Measurements from ENCODE around the gene LAMC3.

The LAMC3 gene

DNA sequence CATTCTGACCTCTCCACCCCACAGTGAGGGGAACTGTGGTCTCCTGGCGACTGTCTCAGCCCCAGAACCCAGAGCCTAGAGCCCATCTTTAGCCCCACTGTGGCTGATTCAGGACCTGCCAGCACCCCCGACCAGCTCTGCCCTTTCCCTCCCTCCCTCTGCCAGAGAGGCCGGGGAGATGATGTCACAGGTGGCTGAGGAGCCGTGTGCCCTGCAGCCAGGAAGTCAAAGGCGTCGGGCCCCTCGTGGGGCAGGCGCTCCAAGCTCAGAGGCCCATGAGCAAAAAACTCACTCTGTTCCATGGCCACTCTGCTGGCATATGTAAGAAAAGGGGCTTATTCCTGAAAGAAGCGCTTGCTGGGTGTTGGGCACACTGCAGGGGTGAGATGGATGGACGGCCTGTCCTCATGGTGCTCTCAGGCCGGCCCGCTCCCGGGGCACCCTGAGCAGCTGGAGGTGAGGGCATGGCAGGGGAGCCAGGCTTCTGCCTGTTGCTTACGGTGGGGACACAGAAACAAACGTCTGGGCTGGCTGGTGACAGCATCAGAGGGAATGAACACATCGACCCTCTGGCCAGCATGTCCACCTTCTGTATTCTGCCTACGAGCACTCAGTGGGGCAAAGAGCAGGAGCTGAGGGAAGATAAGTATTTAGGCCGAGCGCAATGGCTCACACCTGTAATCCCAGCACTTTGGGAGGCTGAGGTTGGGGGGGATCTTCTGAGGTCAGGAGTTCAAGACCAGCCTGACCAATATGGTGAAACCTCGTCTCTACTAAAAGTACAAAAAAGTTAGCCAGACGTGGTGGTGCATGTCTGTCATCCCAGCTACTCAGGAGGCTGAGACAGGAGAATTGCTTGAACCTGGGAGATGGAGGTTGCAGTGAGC is 41.1 kb downstream of the LAMC3 start:
- DNase-seq = no peak

DNA sequence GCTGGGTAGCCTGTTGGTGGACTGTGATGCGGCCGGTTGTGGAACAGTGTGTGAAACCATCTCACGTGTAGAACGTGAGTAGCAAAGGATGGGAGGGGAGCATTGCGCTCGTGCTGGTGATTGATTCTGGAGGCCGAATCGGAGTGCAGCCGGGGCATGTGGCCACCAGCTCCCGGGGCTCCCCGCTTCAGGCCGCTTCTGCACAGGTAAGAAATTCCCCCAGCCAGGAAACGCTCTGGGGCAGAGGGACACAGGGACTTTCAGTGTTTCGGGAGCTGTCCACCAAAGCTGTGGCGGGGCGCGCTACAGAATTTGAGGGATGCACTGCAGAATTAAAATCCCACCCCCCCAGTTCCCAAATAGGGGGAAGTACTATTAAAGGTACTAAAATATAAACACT is 41.9 kb downstream of the LAMC3 start:
- no peak for DNase-seq

- no peak for DNase-seq
These were observed 42.9 kb downstream of the LAMC3 start for GRCh38 chr9:131051592-131052517.

GRCh38 chr9:131053896-131054295 is 44.9 kb downstream of the LAMC3 start:
- DNase-seq = no peak

- no peak for DNase-seq
These were observed 48.0 kb downstream of the LAMC3 start for GRCh38 chr9:131056781-131057506.

DNA sequence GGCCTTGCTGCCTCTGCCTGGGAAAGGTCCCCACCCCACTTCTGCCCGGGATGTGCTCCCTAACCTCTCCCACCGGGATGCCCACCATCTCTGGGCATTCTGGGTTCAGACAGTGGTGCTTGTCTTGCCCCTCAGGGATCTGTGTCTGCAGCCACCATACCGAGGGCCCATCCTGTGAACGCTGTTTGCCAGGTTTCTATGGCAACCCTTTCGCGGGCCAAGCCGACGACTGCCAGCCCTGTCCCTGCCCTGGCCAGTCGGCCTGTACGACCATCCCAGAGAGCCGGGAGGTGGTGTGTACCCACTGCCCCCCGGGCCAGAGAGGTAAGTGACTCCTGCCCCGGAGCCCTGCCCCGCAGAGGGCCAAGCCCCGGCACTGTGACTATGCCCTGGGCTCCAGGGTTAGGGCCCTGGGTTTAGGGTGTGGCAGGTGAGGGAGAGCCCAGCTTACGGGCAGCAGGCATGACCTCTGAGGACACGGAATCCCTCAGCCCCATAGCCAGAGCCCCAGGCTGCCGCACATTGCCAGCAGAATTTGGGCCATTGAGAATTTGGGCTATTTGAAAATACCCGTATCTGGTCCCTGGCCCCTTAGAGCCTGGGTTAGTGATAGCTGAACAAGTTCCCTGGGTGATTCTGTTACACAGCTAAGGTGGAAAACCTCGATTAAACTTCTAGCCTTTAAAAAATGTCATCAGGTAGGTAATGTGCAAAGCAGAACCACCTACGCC is 52.1 kb downstream of the LAMC3 start:
- DNase-seq = no peak

- DNase-seq = no peak
These were observed 54.0 kb downstream of the LAMC3 start for GRCh38 chr9:131062969-131063368.

DNA sequence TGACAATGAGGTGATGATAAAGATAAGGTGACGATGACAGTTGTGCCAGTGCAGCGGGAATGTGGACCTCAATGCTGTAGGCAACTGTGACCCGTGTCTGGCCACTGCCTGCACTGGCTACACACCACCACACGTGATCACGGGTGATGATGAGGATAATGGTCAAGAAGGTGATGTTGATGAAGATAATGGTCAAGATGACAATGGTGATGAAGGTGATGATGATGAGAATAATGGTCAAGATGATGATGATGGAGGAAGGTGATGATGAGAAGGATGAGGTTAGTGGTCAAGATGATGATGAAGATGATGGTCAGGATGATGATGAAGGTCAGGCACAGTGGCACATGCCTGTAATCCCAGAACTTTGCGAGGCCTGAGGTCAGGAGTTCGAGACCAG is 56.6 kb downstream of the LAMC3 start:
- no peak for DNase-seq

GRCh38 chr9:131067625-131068024 is 58.7 kb downstream of the LAMC3 start:
- DNase-seq = no peak

GRCh38 chr9:131068076-131068816 is 59.3 kb downstream of the LAMC3 start:
- DNase-seq = no peak

- no peak for DNase-seq
These were observed 60.7 kb downstream of the LAMC3 start for GRCh38 chr9:131069699-131070098.

DNA sequence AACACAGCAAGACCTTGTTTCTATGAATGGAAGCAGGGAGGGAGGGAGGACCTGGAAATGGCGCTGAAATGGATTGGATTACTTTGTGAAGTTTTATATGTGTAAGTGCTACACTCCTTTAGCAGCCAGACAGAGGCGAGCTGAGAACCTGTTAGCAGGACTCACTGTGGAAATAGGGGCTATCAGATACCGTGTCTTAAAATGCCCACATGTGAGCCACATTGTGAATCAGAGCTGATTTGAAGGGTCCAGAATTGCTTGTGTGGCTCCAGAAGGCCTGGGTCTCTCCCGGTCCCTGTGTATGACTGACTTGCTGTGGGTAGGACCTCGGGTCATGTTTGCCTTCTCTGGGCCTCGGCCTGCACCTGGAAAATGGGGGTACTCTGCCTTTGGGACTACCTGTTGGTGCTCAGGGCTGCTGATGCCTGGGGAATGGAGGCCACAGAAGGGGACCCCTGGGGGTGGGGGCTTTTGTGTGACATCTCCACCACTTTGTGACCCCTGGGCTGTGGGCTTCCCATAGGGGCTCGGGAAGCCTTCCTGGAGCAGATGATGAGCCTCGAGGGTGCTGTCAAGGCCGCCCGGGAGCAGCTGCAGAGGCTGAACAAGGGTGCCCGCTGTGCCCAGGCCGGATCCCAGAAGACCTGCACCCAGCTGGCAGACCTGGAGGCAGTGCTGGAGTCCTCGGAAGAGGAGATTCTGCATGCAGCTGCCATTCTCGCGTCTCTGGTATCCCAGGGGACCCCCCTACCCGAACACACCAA is 63.3 kb downstream of the LAMC3 start:
- no peak for DNase-seq

- DNase-seq = no peak
These were observed 63.9 kb downstream of the LAMC3 start for GRCh38 chr9:131072871-131073237.

GRCh38 chr9:131076347-131077195 is 67.6 kb downstream of the LAMC3 start:
- DNase-seq = no peak

GRCh38 chr9:131078427-131079366 is 69.7 kb downstream of the LAMC3 start:
- DNase-seq = no peak

- no peak for DNase-seq
These were observed 71.6 kb downstream of the LAMC3 start for GRCh38 chr9:131080589-131080988.

DNA sequence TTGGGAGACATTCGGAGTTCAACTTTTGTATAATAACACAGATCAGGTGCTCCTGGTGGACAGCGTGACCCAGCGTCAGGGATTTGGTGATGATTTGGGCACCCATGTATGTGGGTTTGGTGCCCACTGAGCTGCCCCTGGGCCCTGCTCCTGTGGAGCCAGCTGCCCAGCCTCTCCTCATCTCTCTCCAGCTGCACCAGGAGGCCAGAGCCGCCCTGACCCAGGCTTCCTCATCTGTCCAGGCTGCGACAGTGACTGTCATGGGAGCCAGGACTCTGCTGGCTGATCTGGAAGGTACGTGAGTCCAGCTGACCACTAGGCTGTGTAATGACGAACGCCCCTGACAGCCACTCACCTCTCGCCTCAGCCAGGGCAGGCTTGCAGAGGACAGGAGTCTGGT is 72.9 kb downstream of the LAMC3 start:
- no peak for DNase-seq

DNA sequence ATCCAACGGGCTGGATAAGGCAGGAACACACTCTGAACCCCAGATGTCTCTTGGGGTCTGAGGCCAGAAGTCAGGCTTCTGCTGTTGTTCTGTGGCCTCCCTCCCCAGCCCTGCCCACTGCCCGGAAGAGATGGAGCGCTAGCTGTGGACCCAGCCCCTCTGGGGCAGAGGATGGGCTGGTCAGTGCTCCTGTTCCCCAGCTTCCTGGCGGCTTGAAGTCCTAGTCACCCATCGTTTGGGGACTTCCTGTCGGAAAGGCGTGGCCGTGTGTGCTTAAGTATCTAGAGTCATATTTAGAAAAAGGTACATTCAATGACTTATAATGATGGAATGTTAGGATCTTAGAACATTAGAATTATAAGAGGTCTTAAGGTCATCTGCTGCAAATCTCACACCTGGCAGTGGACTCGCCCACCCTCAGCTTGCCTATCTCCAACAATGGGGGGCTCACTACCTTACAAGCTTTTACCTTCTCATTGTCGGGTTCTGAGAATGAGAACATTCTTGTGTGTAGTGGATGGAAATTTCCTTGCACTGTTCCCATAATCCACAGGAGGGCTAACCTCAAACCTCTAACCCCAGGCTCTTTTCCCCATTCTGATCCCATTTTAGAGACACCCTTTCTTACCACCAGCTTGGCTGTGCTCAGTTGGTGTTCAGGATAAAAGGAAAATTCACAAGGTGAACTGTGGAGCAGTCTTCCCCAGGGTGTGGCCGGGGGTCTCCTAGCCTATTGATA is 74.0 kb downstream of the LAMC3 start:
- no peak for DNase-seq
